ENCODE data around the gene TBXA2R. TPM values are rescaled to one million over a fixed set of nuclear protein-coding genes. Genes with fewer than 3 reads are reported as not detected.
"Not testable (repeated sequence)": the region's sequence is repeated elsewhere in the genome, so short reads cannot be mapped to it uniquely, and the experiment has no call there.

TBXA2R gene
- total RNA-seq, 1 experiment from 2014 or later = 1.9 TPM

GRCh38 chr19:3604227-3604986, 2.3 kb downstream of the TBXA2R start:
- Histone ChIP-seq H3K4me3 (no peak overlapping the region), H3K9me3 (no peaks in the 10 kb centered on the region), H3K36me3 (no peaks in the 10 kb centered on the region), H3K27me3 (no peaks in the 10 kb centered on the region)
- no peak for DNase-seq

- H3K9me3 ChIP-seq = no peaks in the 10 kb centered on the region
- no peaks in the 10 kb centered on the region for H3K36me3 ChIP-seq
- H3K27me3 ChIP-seq = no peaks in the 10 kb centered on the region
- no peak for DNase-seq
- no peak overlapping the region for H3K4me3 ChIP-seq
Observed at GRCh38 chr19:3603121-3603811, 3.4 kb downstream of the TBXA2R start.

GRCh38 chr19:3601021-3601420, 5.7 kb downstream of the TBXA2R start:
- Histone ChIP-seq H3K4me3 (no peak overlapping the region), H3K27me3 (no peaks in the 10 kb centered on the region), H3K36me3 (no peaks in the 10 kb centered on the region), H3K9me3 (no peaks in the 10 kb centered on the region)
- DNase-seq = no peak

GRCh38 chr19:3599776-3600187, 6.9 kb downstream of the TBXA2R start:
- H3K9me3 ChIP-seq = no peaks in the 10 kb centered on the region
- H3K4me3 ChIP-seq = no peak overlapping the region
- DNase-seq = no peak
- H3K27me3 ChIP-seq = no peaks in the 10 kb centered on the region
- no peaks in the 10 kb centered on the region for H3K36me3 ChIP-seq

GRCh38 chr19:3595521-3596061, 11.1 kb downstream of the TBXA2R start:
- H3K36me3 ChIP-seq = no peaks in the 10 kb centered on the region
- no peaks in the 10 kb centered on the region for H3K27me3 ChIP-seq
- H3K9me3 ChIP-seq = no peaks in the 10 kb centered on the region
- DNase-seq = no peak
- H3K4me3 ChIP-seq = no peak overlapping the region

GRCh38 chr19:3593156-3593555, 13.5 kb downstream of the TBXA2R start:
- Histone ChIP-seq H3K9me3 (no peaks in the 10 kb centered on the region), H3K4me3 (no peak overlapping the region), H3K36me3 (no peaks in the 10 kb centered on the region), H3K27me3 (no peaks in the 10 kb centered on the region)
- DNase-seq = no peak

- H3K4me3 ChIP-seq = no peak overlapping the region
- no peak for DNase-seq
- H3K9me3 ChIP-seq = no peaks in the 10 kb centered on the region
- H3K27me3 ChIP-seq = no peaks in the 10 kb centered on the region
- no peaks in the 10 kb centered on the region for H3K36me3 ChIP-seq
Observed at GRCh38 chr19:3591876-3592613, 14.6 kb downstream of the TBXA2R start.

GRCh38 chr19:3590991-3591659, 15.6 kb downstream of the TBXA2R start:
- H3K27me3 ChIP-seq = no peaks in the 10 kb centered on the region
- H3K4me3 ChIP-seq = no peak overlapping the region
- no peak for DNase-seq
- no peaks in the 10 kb centered on the region for H3K36me3 ChIP-seq
- H3K9me3 ChIP-seq = no peaks in the 10 kb centered on the region

- 0 out of 2 replicates have a peak, but pooled peaks cover 4% of the 10 kb centered on the region for H3K27me3 ChIP-seq
- H3K36me3 ChIP-seq = no peaks in the 10 kb centered on the region
- no peak for DNase-seq
Observed at GRCh38 chr19:3589949-3590348, 16.7 kb downstream of the TBXA2R start.

GRCh38 chr19:3589439-3589838, 17.2 kb downstream of the TBXA2R start:
- DNase-seq = no peak
- Histone ChIP-seq H3K4me3 (no peak overlapping the region), H3K36me3 (no peaks in the 10 kb centered on the region), H3K27me3 (0 out of 2 replicates have a peak, but pooled peaks cover 4% of the 10 kb centered on the region), H3K9me3 (no peaks in the 10 kb centered on the region)

More at GRCh38 chr19:3589949-3590348, 16.7 kb downstream of the TBXA2R start:
- H3K9me3 ChIP-seq = no peaks in the 10 kb centered on the region
- no peak overlapping the region for H3K4me3 ChIP-seq

- Histone ChIP-seq H3K4me3 (no peak overlapping the region), H3K27me3 (0 out of 2 replicates have a peak, but pooled peaks cover 4% of the 10 kb centered on the region), H3K9me3 (no peaks in the 10 kb centered on the region), H3K36me3 (no peaks in the 10 kb centered on the region)
- DNase-seq = no peak
Observed at GRCh38 chr19:3586707-3587346, 19.8 kb downstream of the TBXA2R start.

GRCh38 chr19:3586127-3586626, 20.5 kb downstream of the TBXA2R start:
- no peak overlapping the region for H3K4me3 ChIP-seq

GRCh38 chr19:3585301-3586126, 21.2 kb downstream of the TBXA2R start, which contains the start of gene GIPC3:
Gene GIPC3, plus strand, starts transcription at chr19:3585478. Its CDS starts 120 bp downstream, at chr19:3585598.
- DNase-seq = no peak
- no peaks in the 10 kb centered on the region for H3K9me3 ChIP-seq
- no peaks in the 10 kb centered on the region for H3K36me3 ChIP-seq
- H3K27me3 ChIP-seq = 0 out of 2 replicates have a peak, but pooled peaks cover 4% of the 10 kb centered on the region
- no peak within 1 kb of the TSS for H3K4me3 ChIP-seq

More at GRCh38 chr19:3586127-3586626, 20.5 kb downstream of the TBXA2R start:
- Histone ChIP-seq H3K9me3 (no peaks in the 10 kb centered on the region), H3K27me3 (0 out of 2 replicates have a peak, but pooled peaks cover 4% of the 10 kb centered on the region), H3K36me3 (no peaks in the 10 kb centered on the region)
- DNase-seq = no peak

- not testable (repeated sequence) for H3K36me3 ChIP-seq, H3K27me3 ChIP-seq, H3K4me3 ChIP-seq, DNase-seq, H3K9me3 ChIP-seq
Observed at GRCh38 chr19:3584036-3584802, 22.5 kb downstream of the TBXA2R start.
